Vagina (tissue), 2 donors: ENCODE measurements around the gene GRK3. TPM values are rescaled to one million over a fixed set of nuclear protein-coding genes. Genes with fewer than 3 reads are reported as not detected.

Source experiments
- DNase-seq, 2 donors: peaks; one replicate each; pipeline ENCODE4 v3.0.0-alpha.2; 2017; ENCODE audit errors: extremely low spot score in 2 of 2
- H3K27ac ChIP-seq: fragments of 200-600 bp; sonication (generic); one replicate; pipeline ENCODE4 v1.5.1; 2019
- H3K27me3 ChIP-seq: fragments of 200-600 bp; sonication (generic); one replicate; pipeline ENCODE4 v1.5.1; 2019
- H3K36me3 ChIP-seq, 2 donors: fragments of 200-600 bp; sonication (generic); one replicate each; pipeline ENCODE4 v1.5.1; 2017 to 2019
- H3K4me1 ChIP-seq: fragments of 200-600 bp; sonication (generic); one replicate; pipeline ENCODE4 v1.5.1; 2019
- H3K4me3 ChIP-seq, 2 donors: fragments of 200-600 bp; sonication (generic); 1 replicate in 1 of 2; 2 replicates in 1 of 2; pipeline ENCODE4 v1.5.1; 2016 to 2019
- H3K9me3 ChIP-seq: fragments of 200-600 bp; sonication (generic); one replicate; pipeline ENCODE4 v1.5.1; 2019
- POLR2A ChIP-seq, 2 donors: fragments of 450-650 bp; IDR thresholded peaks; one replicate each; pipeline ENCODE4 v1.6.1; 2017; ENCODE audit warnings: antibody characterized with exemption in 2 of 2, mild to moderate bottlenecking in 2 of 2, moderate library complexity in 2 of 2
- POLR2AphosphoS5 ChIP-seq, 2 donors: sonication (generic); formaldehyde crosslinking; IDR thresholded peaks; one replicate each; pipeline ENCODE4 v1.9.0; 2017; ENCODE audit warnings: antibody characterized with exemption in 2 of 2, mild to moderate bottlenecking in 2 of 2, low read depth in 1 of 2; ENCODE audit not compliant: insufficient read depth in 1 of 2
- intact Hi-C: fragments of 100-400 bp; cut with DNase I; formaldehyde crosslinking; loops from one replicate; pipeline ENCODE4 v1.15.1; 2023
- total RNA-seq: library from RNA; depleted of rRNA; stranded (reverse); fragments of >200 nt; gene quantifications from one replicate; pipeline ENCODE4 v1.2.3, GENCODE V29; 2016
- TF ChIP-seq, protein P1 (sequence below), 3 experiments: fragments of 450-650 bp in 2 of 3; fragments of 200-600 bp in 1 of 3; sonication (generic) in 1 of 3; IDR thresholded peaks; one replicate each; pipeline ENCODE4 v1.5.1; 2017 to 2019; ENCODE audit warnings: antibody characterized with exemption in 3 of 3, mild to moderate bottlenecking in 2 of 3, moderate library complexity in 2 of 3

The GRK3 gene
- total RNA-seq, 1 donor from 2014 or later, result 5.6 TPM

DNA sequence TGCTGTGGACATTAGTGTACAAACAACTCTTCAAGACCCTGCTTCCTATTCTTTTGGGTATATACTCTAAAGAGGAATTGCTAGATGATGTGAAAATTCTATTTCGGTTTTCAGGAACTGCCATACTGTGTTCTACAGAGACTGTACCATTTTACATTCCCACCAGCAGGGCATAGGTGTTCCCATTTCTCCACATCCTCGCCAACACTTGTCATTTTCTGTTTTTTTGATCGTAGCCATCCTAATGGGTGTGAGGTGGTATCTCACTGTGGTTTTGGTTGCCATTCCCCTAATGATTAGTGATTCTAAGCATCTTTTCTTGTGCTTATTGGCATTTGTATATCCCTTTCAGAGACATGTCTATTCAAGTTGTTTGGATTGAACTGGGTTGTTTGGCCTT, 29.8 kb upstream of the GRK3 start:
- intact Hi-C loops, result no loop called here
- TF ChIP-seq, protein P1, sequence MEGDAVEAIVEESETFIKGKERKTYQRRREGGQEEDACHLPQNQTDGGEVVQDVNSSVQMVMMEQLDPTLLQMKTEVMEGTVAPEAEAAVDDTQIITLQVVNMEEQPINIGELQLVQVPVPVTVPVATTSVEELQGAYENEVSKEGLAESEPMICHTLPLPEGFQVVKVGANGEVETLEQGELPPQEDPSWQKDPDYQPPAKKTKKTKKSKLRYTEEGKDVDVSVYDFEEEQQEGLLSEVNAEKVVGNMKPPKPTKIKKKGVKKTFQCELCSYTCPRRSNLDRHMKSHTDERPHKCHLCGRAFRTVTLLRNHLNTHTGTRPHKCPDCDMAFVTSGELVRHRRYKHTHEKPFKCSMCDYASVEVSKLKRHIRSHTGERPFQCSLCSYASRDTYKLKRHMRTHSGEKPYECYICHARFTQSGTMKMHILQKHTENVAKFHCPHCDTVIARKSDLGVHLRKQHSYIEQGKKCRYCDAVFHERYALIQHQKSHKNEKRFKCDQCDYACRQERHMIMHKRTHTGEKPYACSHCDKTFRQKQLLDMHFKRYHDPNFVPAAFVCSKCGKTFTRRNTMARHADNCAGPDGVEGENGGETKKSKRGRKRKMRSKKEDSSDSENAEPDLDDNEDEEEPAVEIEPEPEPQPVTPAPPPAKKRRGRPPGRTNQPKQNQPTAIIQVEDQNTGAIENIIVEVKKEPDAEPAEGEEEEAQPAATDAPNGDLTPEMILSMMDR (IDR thresholded peaks at IDR 0.05), result no peak
- TF ChIP-seq POLR2AphosphoS5 (IDR thresholded peaks at IDR 0.05; ENCODE audit: insufficient read depth in 1 of 2, low read depth in 1 of 2) (no peak), POLR2A (IDR thresholded peaks at IDR 0.05) (no peak)
- Histone ChIP-seq H3K4me1 (no peaks in the 10 kb centered on the region), H3K4me3 (no peak overlapping the region), H3K9me3 (no peaks in the 10 kb centered on the region), H3K27me3 (no peaks in the 10 kb centered on the region), H3K27ac (no peak overlapping the region), H3K36me3 (no peaks in the 10 kb centered on the region)
- DNase-seq, result no peak

DNA sequence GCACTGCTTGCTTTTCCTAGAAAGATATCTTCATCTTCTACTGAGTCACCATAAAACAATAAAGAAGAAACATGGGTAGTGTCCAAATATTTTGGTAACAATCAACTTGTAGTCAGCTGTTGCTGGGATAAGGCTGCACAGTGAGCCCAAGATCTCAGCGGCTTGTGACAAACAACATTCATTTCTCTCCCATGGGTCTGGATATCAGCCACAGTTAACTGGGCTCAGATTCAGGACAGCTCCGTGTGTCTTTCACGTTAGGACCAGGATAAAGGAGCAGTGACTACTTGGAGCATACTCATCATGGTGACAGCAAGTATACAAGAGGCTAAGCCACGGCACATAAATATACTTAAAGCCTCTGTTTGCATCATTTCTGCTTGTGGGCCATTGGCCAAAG, 27.9 kb upstream of the GRK3 start:
- Histone ChIP-seq H3K27me3 (no peaks in the 10 kb centered on the region), H3K4me3 (no peak overlapping the region), H3K36me3 (no peaks in the 10 kb centered on the region), H3K27ac (no peak overlapping the region), H3K9me3 (no peaks in the 10 kb centered on the region), H3K4me1 (no peaks in the 10 kb centered on the region)
- TF ChIP-seq POLR2AphosphoS5 (IDR thresholded peaks at IDR 0.05; ENCODE audit: insufficient read depth in 1 of 2, low read depth in 1 of 2), result no peak
- TF ChIP-seq, protein P1 (IDR thresholded peaks at IDR 0.05), result no peak
- TF ChIP-seq POLR2A (IDR thresholded peaks at IDR 0.05), result no peak
- intact Hi-C loops, result no loop called here
- DNase-seq, result no peak

DNA sequence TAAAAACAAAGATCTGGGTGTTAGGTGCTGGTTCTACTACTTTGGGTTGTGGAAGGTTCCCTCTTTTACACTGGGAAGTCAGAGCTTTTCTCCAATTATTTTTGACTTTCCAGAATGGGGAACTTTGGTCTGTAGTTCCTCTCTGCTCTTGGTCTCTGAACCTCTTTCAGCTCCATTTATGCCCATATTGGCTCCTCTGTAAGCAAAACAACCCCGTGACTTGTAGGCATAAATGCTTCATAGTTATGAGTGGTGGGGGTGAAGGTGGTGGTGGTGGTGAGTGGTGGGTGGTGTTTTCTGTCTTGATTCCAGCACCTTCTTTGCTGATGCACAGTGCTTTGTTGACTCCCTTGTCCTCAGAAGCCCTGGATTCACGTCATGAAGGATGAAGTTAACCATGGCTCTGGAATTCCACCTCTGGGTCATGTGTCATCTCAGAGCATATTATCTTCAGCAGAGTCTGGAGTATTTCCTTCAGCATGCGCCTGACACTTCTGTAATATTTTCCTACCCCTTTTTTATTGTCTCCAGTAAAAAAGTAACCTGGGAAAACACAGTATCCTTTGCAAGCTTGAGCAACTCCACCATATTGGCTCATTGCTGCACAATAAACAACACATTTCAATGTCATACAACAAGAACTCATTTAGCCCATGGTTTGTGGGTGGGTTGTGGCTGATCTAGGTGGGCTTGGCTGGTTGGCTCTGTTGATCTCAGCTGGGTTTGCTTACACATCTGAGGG, 24.1 kb upstream of the GRK3 start:
- intact Hi-C loops, result no loop called here
- Histone ChIP-seq H3K4me3 (no peak overlapping the region), H3K9me3 (no peaks in the 10 kb centered on the region), H3K36me3 (no peaks in the 10 kb centered on the region), H3K27me3 (no peaks in the 10 kb centered on the region), H3K4me1 (no peaks in the 10 kb centered on the region), H3K27ac (no peak overlapping the region)
- DNase-seq, result no peak
- no peak for TF ChIP-seq POLR2A (IDR thresholded peaks at IDR 0.05)
- TF ChIP-seq POLR2AphosphoS5 (IDR thresholded peaks at IDR 0.05; ENCODE audit: insufficient read depth in 1 of 2, low read depth in 1 of 2), result no peak
- TF ChIP-seq, protein P1 (IDR thresholded peaks at IDR 0.05), result no peak

DNA sequence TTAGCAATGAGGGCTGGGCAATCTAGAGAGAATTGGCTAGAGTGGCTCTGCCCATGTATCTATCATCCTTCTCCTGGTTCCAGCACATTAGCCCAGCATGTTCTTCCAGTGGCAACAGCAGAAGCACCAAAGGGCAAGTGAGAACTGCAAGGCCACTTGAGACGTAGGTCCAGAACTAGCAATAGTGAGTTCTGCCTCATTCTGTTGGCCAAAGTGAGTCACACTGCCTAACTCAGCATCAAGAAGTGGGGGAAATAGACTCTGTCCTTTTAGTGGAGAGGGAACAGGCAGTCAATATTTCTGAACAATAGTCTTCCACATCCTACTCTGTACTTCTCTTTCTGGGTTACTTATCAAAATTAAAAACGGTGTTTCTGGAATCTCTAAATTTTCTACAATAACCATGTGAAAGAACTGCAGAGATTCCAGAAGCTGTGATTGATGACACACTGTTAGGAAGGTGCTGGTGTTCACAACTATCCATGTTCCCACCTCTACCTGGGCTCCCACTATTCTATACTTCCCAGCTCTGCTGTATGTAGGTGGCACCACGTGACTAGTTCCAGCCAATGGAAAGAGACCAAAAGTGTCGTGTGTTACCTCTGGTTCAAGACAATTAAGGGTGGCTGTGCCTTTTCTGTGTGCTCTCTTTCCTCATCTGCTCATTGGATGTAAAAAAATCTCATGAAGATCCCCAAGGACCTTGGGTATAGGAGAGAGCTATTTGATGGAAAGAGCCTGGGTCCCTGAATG, 23.4 kb upstream of the GRK3 start:
- TF ChIP-seq POLR2AphosphoS5 (IDR thresholded peaks at IDR 0.05; ENCODE audit: insufficient read depth in 1 of 2, low read depth in 1 of 2) (no peak), POLR2A (IDR thresholded peaks at IDR 0.05) (no peak)
- TF ChIP-seq, protein P1 (IDR thresholded peaks at IDR 0.05), result no peak
- Histone ChIP-seq H3K4me3 (no peak overlapping the region), H3K36me3 (no peaks in the 10 kb centered on the region), H3K27me3 (no peaks in the 10 kb centered on the region), H3K9me3 (no peaks in the 10 kb centered on the region), H3K27ac (no peak overlapping the region), H3K4me1 (no peaks in the 10 kb centered on the region)
- DNase-seq, result no peak
- intact Hi-C loops, result no loop called here

DNA sequence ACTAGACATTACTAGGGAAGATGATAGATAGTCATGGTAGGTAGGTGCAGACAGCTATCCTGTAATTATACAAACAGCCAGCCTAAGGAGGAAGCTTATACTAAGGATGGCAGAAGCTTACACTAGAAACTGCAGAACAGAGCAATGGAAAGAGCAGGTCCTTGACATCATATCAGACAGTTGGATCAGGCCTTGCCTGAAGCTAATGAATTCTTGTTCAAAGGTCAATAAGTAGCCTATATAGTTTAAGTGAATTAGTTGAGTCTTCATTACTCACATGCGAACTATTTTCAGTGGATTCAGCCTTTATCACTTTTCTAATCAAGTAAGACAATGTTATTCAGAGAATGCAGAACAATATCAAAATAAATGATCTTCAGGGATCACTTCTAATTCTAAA, 22.3 kb upstream of the GRK3 start:
- Histone ChIP-seq H3K4me3 (no peak overlapping the region), H3K27me3 (no peaks in the 10 kb centered on the region), H3K27ac (no peak overlapping the region), H3K36me3 (no peaks in the 10 kb centered on the region), H3K4me1 (no peaks in the 10 kb centered on the region), H3K9me3 (no peaks in the 10 kb centered on the region)
- intact Hi-C loops, result no loop called here
- TF ChIP-seq POLR2AphosphoS5 (IDR thresholded peaks at IDR 0.05; ENCODE audit: insufficient read depth in 1 of 2, low read depth in 1 of 2) (no peak), POLR2A (IDR thresholded peaks at IDR 0.05) (no peak)
- TF ChIP-seq, protein P1 (IDR thresholded peaks at IDR 0.05), result no peak
- DNase-seq, result no peak
